D721Med (cell line): ENCODE data around the gene CD6.

Source experiments
- DNase-seq: peaks from one replicate; pipeline ENCODE4 v3.0.0; 2011; ENCODE audit warnings: low spot score; ENCODE audit not compliant: insufficient read length
- FAIRE-seq: peaks from 2 replicates; lab custom pipeline; 2011; peaks lifted over from hg19 to GRCh38; lab: Jason Lieb, UNC
- TF ChIP-seq, protein P1 (sequence below): IDR thresholded peaks from 2 replicates; pipeline ENCODE4 v1.5.1; 2012; ENCODE audit warnings: mild to moderate bottlenecking, control low read depth; ENCODE audit not compliant: insufficient read depth; ENCODE audit errors: missing control alignments

Gene CD6

DNA sequence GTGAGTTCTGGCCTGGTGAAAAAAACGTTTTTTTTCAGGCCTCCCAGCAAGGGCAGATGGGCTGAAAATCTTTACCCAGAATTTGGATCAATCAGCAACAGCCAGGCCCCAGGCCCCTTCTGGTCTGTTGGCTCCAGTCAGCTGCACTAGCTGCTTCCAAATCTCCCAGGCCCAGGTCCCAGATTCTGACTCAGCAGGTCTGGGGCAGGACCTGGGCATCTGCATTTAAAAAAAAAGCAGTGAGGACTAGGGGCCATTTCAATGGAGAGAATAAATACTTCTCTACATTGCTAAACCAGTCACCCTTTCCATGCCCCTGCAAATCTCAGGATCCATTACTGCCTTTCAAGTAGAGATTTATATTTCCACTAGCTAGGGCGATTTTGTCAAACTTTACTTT is 23.8 kb upstream of the CD6 start:
- FAIRE-seq (no peak), DNase-seq (no peak)
- TF ChIP-seq, protein P1, sequence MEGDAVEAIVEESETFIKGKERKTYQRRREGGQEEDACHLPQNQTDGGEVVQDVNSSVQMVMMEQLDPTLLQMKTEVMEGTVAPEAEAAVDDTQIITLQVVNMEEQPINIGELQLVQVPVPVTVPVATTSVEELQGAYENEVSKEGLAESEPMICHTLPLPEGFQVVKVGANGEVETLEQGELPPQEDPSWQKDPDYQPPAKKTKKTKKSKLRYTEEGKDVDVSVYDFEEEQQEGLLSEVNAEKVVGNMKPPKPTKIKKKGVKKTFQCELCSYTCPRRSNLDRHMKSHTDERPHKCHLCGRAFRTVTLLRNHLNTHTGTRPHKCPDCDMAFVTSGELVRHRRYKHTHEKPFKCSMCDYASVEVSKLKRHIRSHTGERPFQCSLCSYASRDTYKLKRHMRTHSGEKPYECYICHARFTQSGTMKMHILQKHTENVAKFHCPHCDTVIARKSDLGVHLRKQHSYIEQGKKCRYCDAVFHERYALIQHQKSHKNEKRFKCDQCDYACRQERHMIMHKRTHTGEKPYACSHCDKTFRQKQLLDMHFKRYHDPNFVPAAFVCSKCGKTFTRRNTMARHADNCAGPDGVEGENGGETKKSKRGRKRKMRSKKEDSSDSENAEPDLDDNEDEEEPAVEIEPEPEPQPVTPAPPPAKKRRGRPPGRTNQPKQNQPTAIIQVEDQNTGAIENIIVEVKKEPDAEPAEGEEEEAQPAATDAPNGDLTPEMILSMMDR: no peak

- DNase-seq: no peak
- TF ChIP-seq, protein P1: no peak
- no peak for FAIRE-seq
Observed at GRCh38 chr11:60948250-60948649, 23.2 kb upstream of the CD6 start.

DNA sequence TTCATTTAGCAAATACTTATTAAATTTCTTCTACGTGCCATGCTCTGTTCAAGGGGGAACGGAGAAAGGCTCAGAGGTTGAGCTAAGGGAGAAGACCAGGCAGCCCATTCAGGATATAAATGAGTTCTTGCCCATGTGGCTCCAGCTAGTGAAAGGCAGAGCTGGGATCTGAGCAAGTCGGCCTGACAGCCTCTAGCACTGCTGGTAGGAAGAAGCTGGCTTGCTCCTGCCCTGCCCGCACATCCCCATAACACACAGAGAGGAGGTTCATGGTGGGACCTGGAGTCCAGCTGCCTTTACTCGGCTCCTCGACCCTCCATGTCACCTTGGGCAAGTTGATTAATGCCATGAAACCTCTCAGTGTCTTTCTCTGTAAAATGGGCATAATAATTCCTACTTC is 21.5 kb upstream of the CD6 start:
- DNase-seq (no peak), FAIRE-seq (no peak)
- TF ChIP-seq, protein P1: no peak

DNA sequence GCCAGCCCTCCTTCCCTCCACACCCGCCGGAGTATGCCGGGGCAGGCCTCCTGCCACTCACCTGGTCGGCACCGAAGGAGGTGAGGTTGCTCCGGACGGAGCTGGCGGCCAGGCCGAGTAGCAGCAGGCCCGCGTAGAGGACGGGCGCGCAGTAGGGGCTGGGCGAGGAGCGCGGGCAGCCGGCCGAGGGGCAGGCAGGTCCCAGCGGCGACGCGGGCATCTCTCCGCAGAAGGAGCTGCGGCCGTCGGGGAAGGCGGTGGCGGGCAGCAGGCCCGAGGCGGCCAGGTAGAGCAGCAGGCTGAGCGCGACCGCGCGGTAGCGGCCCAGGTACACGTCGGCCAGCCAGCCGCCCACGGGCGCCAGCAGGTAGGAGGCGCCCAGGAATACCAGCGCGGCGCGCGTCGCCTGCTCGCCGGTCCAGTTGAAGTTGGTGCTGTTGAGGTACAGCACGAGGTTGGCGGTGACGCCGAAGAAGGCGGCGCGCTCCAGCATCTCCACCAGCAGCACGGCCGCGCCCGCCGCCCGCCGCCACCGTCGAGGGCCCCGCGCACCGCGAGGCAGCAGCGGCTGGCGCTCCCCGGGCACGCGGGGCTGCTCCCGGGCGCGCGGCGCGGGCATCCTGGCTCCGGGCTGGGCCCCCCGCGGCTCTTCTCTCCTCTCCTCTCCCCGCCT is 20.4 kb upstream of the CD6 start:
- FAIRE-seq (no peak), DNase-seq (no peak)
- TF ChIP-seq, protein P1: no peak

- TF ChIP-seq, protein P1: no peak
- DNase-seq: no peak
- no peak for FAIRE-seq
Observed at GRCh38 chr11:60951606-60951903, 19.9 kb upstream of the CD6 start.

DNA sequence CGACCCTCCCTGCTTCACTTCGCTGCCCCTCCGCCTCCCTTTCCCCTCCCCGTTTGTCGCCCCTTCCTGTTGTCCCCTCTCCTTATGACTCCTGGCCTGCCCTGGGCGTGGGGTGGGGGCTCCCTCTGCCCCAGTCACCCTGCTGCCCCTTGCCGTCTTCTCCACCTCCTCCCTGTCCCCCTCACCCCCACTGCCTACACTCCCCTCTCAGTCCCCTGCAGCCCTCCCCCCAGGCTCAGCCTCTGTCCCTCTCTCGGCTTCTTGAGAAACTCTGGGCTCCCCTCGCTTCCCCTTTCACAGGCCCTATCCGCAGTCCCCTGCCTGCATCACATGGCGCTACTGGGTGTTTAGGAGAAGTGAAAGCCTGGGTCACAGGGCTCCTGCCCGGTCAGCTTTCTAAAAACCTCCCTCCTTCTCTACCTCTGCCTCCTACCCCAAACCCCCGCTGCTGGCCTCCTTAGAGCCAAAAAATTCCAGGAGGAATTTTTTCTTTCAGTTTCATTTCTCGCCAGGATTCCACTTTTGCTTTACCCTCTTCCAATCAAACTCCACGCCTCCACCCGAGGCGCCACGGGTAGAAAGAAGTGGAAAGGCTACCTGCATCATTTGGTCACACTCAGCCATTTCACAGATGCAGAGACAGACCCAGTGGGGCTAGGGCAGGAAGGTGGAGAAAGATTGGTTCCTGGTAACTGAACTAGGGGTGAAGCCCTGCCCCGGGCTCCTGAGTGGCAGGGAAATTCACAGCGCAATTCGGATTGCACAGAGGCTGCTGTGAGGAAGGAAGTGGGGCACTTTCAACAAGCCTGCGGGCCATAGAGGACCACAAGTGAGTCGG is 19.4 kb upstream of the CD6 start, which contains the start of gene SLC15A3:
TSS of gene SLC15A3 (minus strand) at position 273 of the 838 bp plus-strand sequence. CDS start 625 bp downstream, outside the sequence.
- TF ChIP-seq, protein P1: no peak
- FAIRE-seq: no peak
- no peak for DNase-seq

DNA sequence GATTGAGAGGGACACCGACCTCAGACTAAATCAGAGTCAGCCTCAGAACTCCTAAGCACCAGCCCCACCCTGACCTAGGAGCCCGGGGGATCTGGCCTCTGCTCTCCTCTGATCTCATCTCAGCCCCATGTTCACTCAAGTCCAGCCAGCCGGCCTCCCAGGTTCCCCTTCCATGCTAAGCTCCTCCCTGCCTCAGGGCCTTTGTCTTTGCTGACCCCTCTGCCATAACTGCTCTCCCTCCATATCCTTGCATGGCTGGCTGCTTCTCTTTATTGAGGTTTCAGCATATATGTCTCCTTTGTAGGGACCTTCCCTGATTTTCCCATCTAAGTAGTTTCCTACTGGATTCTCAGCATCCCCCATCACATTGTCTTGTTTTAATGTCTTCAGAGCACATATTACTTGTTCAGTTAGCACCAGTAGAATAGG is 18.7 kb upstream of the CD6 start:
- FAIRE-seq: no peak
- DNase-seq: no peak
- TF ChIP-seq, protein P1: no peak
